ENCODE results near the gene TMCO2.

TMCO2 gene

GRCh38 chr1:40300249-40300567 lies 52.5 kb downstream of the TMCO2 start:
- in situ Hi-C loops (cut with MboI; ENCODE audit: low sequenced_read_pairs, unreplicated experiment): no loop called here

GRCh38 chr1:40300651-40301050 lies 52.9 kb downstream of the TMCO2 start:
- in situ Hi-C loops (cut with MboI; ENCODE audit: low sequenced_read_pairs, unreplicated experiment): no loop called here
- TF ChIP-seq CTCF (IDR thresholded peaks at IDR 0.05; ENCODE audit: borderline replicate concordance, control extremely low read depth, extremely low read depth, insufficient read depth, missing control alignments): no peak
- DNase-seq (ENCODE audit: low spot score): no peak

More at GRCh38 chr1:40300249-40300567, 52.5 kb downstream of the TMCO2 start:
- no peak for TF ChIP-seq CTCF (IDR thresholded peaks at IDR 0.05; ENCODE audit: borderline replicate concordance, control extremely low read depth, extremely low read depth, insufficient read depth, missing control alignments)
- no peak for DNase-seq (ENCODE audit: low spot score)

GRCh38 chr1:40301066-40301465 lies 53.3 kb downstream of the TMCO2 start:
- in situ Hi-C loops (cut with MboI; ENCODE audit: low sequenced_read_pairs, unreplicated experiment): no loop called here
- TF ChIP-seq CTCF (IDR thresholded peaks at IDR 0.05; ENCODE audit: borderline replicate concordance, control extremely low read depth, extremely low read depth, insufficient read depth, missing control alignments): no peak
- DNase-seq (ENCODE audit: low spot score): no peak
